Right atrium auricular region (tissue), 2 donors: ENCODE data around the gene TMEM255A. TPM values are rescaled to one million over a fixed set of nuclear protein-coding genes. Genes with fewer than 3 reads are reported as not detected.

Experiments
- DNase-seq: peaks from one replicate; pipeline ENCODE4 v3.0.0-alpha.2; 2019; ENCODE audit warnings: low spot score
- H3K27ac ChIP-seq, 2 donors: fragments of 200-600 bp; sonication (generic); 1 replicate in 1 of 2; 2 replicates in 1 of 2; pipeline ENCODE4 v1.5.1; 2016 to 2019
- H3K27me3 ChIP-seq, 2 donors: fragments of 200-600 bp; sonication (generic); one replicate each; pipeline versions ENCODE4 v1.5.1 to v1.6.0; 2017 to 2019
- H3K36me3 ChIP-seq: fragments of 200-600 bp; sonication (generic); one replicate; pipeline ENCODE4 v1.5.1; 2016
- H3K4me1 ChIP-seq, 2 donors: fragments of 200-600 bp; sonication (generic); one replicate each; pipeline versions ENCODE4 v1.5.1 to v1.6.0; 2017 to 2019
- H3K4me3 ChIP-seq, 2 donors: fragments of 200-600 bp; sonication (generic); 1 replicate in 1 of 2; 2 replicates in 1 of 2; pipeline ENCODE4 v1.5.1; 2017 to 2019; ENCODE audit warnings: mild to moderate bottlenecking in 1 of 2, moderate library complexity in 1 of 2
- H3K9me3 ChIP-seq, 2 donors: fragments of 200-600 bp; sonication (generic); one replicate each; pipeline ENCODE4 v1.5.1; 2019
- CTCF ChIP-seq, 2 donors: fragments of 200-600 bp; sonication (generic); IDR thresholded peaks; one replicate each; pipeline ENCODE4 v1.5.1; 2019; ENCODE audit warnings: antibody characterized with exemption in 2 of 2
- total RNA-seq, 2 donors: library from RNA; depleted of rRNA; stranded (reverse); fragments of >200 nt; gene quantifications; one replicate each; pipeline ENCODE4 v1.1.0, GENCODE V29; 2016

The TMEM255A gene
- total RNA-seq, 2 donors from 2014 or later: 0.70 to 0.79 TPM

- peak; percentile 85 for DNase-seq
- Histone ChIP-seq H3K27me3 (no peaks in the 10 kb centered on the region), H3K36me3 (no peaks in the 10 kb centered on the region), H3K9me3 (no peaks in the 10 kb centered on the region), H3K4me1 (peaks cover 0 to 8% of the 10 kb centered on the region in 2 donors), H3K27ac (peak overlapping the region; percentile 76 to 85), H3K4me3 (peak overlapping the region; percentile 57 to 71)
- TF ChIP-seq CTCF (IDR thresholded peaks at IDR 0.05): no peak
Observed at GRCh38 chrX:120244735-120245498, 66.3 kb downstream of the TMEM255A start.

- TF ChIP-seq CTCF (IDR thresholded peaks at IDR 0.05): no peak
- Histone ChIP-seq H3K36me3 (no peaks in the 10 kb centered on the region), H3K4me3 (peak overlapping the region; percentile 57 to 71), H3K27me3 (no peaks in the 10 kb centered on the region), H3K9me3 (no peaks in the 10 kb centered on the region), H3K27ac (peak overlapping the region; percentile 76 to 85), H3K4me1 (peaks cover 0 to 8% of the 10 kb centered on the region in 2 donors)
- no peak for DNase-seq
Observed at GRCh38 chrX:120244395-120244734, 66.9 kb downstream of the TMEM255A start.

GRCh38 chrX:120242813-120243212 is 68.4 kb downstream of the TMEM255A start:
- H3K27me3 ChIP-seq: no peaks in the 10 kb centered on the region
- no peaks in the 10 kb centered on the region for H3K9me3 ChIP-seq
- peaks cover 0 to 8% of the 10 kb centered on the region in 2 donors for H3K4me1 ChIP-seq
- H3K4me3 ChIP-seq: no peak overlapping the region
- DNase-seq: no peak
- TF ChIP-seq CTCF (IDR thresholded peaks at IDR 0.05): no peak
- no peak overlapping the region for H3K27ac ChIP-seq
- no peaks in the 10 kb centered on the region for H3K36me3 ChIP-seq

GRCh38 chrX:120238933-120239332 is 72.3 kb downstream of the TMEM255A start:
- DNase-seq: no peak
- H3K4me3 ChIP-seq: no peak overlapping the region
- H3K27me3 ChIP-seq: no peaks in the 10 kb centered on the region
- H3K9me3 ChIP-seq: no peaks in the 10 kb centered on the region
- H3K4me1 ChIP-seq: peaks cover 0 to 6% of the 10 kb centered on the region in 2 donors
- H3K27ac ChIP-seq: no peak overlapping the region
- no peaks in the 10 kb centered on the region for H3K36me3 ChIP-seq
- no peak for TF ChIP-seq CTCF (IDR thresholded peaks at IDR 0.05)

GRCh38 chrX:120236687-120237479 is 74.4 kb downstream of the TMEM255A start:
- Histone ChIP-seq H3K4me1 (no peaks in the 10 kb centered on the region), H3K27me3 (no peaks in the 10 kb centered on the region), H3K27ac (no peak overlapping the region), H3K36me3 (no peaks in the 10 kb centered on the region), H3K9me3 (no peaks in the 10 kb centered on the region), H3K4me3 (no peak overlapping the region)
- DNase-seq: no peak
- no peak for TF ChIP-seq CTCF (IDR thresholded peaks at IDR 0.05)
